ENCODE results near the gene SLC16A5. TPM values are rescaled to one million over a fixed set of nuclear protein-coding genes. Genes with fewer than 3 reads are reported as not detected.

SLC16A5 gene
- total RNA-seq = 7.4 and 12.3 TPM in 2 replicates

GRCh38 chr17:75087558-75088453 is at the start of gene SLC16A5:
Gene SLC16A5, plus strand, starts transcription at chr17:75087954. Its CDS starts 5,683 bp downstream, at chr17:75093637.

DNA sequence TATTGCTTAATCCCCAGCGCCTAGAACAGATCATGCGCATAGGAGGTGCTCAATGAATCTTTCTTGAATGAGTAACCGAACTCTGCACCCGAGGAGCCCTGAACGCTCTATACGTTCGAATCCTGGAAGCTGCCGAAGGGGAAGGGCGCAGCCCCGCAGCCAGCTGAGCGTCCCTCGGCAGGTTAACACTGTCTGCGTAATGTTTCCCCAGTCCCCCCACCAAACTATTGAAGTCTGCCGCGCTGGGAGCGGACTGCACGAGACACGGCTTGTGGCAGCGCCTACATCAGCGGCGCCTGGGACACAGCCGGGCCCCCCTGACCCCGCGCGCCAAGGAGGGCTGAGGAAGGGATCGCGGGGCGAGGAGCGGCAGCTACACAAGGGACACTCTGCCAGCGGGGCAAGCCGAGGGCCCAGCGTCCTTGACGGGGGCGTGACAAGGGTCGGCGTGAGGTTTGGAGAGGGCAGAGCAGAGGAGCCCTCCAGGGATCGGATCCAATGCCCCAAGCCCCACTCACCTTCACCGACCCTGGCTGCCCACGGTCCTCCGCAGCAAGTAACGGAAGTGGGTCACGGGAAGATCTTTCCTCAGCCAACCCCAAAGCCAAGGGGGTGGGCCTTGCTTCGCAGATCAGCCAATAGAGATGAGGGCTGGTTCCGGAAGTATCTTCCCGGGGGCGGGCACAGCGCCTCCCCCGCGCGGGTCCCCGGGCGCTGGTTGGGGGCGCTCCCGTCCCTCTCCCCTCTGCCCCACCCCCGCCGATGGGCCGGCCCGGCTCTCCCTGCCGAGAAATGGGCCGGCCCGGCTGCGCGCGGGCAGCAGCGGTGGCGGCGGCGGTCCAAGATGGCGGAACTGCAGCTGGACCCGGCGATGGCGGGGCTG is 41.1 kb upstream of the SLC16A5 start, which contains the start of the genes ATP5PD and KCTD2:
TSS of gene ATP5PD (minus strand) at position 563 of the 883 bp plus-strand sequence. CDS start 4,319 bp downstream, outside the sequence.
TSS of gene KCTD2 (plus strand) at position 819 of the 883 bp plus-strand sequence. CDS start at position 845, 26 bp downstream.

DNA sequence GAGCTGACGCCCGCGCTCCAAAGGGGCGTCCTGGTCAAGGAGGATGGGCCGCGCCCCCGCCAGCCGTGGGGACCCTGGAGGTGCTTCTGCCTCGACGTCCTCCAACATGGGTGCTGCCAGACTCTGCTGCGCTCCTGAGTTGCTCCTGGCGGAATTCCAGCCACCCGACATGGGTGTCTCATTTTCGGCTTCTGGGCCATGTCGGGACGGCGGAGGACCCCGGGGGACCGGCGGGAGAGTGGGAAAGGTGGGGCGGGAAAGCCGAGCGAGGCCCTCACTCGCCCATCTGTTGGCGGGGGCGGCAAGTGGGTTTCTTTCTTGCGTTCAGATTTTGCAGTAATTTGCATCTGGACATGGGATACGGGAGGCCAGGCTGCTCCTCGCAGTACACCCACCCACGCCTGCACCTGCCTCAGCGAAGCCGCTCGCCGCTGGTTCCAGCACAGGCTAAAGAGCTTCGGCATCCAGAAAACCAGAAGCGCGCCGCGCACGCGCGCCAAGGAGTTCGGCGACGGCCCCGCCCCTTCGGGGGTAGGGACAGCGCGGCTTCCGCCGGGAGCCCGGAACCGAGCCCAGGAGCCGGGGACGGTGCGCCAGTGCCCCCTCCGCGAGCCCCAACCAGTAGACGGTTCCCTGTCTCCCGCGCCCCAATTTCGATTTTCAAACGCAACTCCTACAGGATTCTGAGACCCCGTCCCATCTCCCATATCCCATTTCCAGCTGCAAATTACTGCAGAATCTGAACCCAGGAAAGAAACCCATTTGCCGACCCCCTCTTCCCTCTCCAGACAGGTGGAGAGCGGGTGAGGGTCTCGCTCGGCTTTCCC is 21.9 kb downstream of the SLC16A5 start, which contains the start of gene ARMC7:
TSS of gene ARMC7 (plus strand) at position 563 of the 827 bp plus-strand sequence. CDS start 320 bp downstream, outside the sequence.

GRCh38 chr17:75131278-75132017 is 43.7 kb downstream of the SLC16A5 start, which contains the start of gene NT5C:
Gene NT5C, minus strand, starts transcription at chr17:75131742. Its CDS starts 35 bp downstream, at chr17:75131707.

DNA sequence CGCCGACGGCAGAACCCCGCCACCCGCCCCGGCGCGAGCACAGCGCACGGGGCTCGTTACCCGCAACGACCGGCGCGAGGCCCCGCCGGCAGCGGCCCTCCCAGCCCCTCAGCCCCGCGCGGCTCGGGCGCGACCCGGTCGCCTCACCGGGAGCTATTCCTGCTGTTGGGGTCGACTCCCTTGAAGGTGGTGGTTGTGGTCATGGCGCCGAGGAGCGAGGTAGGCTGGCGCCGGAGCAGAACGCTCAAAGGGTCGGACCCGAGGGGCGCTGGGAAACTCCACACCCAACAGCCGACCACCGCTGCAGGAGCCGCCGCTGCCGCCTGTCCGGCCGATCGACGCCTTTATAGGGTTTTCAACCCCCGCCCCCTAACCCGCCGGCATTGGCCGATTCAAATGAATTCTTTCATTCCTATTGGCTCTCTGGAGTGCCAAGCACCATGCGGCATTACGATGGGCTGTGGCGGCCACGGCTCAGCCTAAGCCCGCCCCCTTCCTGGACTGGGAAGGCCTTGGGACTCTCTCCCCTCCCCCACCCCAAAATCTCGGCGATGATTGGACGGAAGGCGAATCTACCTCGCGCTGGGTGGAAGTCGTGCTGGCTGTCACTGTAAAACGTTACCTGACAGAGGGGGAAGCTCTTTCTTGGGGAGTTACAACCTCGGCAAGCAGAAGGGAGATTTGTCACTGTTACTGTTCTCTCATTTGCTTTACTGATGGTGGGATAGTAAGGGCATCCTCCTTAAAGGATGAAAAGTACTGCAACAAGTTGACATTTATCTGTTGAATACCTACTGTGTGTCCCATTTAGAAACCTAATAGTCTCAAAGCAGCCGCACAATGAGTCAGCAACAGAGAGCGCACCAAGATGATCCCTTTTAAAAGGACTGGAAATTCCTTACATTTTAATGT is 66.7 kb downstream of the SLC16A5 start, which contains the start of gene JPT1:
TSS of gene JPT1 (minus strand) at position 318 of the 912 bp plus-strand sequence. CDS start at position 203, 115 bp downstream.

Other genes starting within 250 kb of the SLC16A5 start
- gene GRIN2C, start 228.1 kb upstream of the SLC16A5 start, total RNA-seq = 0.18 and 0.30 TPM in 2 replicates
- 45.0 and 52.9 TPM in 2 replicates for gene FDXR, start 215.0 kb upstream of the SLC16A5 start, total RNA-seq
- gene FADS6, start 194.3 kb upstream of the SLC16A5 start, total RNA-seq = not detected in 2 replicates
- not detected in 2 replicates for gene USH1G, start 164.7 kb upstream of the SLC16A5 start, total RNA-seq
- not detected in 2 replicates for gene OTOP2, start 163.7 kb upstream of the SLC16A5 start, total RNA-seq
- not detected in 2 replicates for gene OTOP3, start 152.1 kb upstream of the SLC16A5 start, total RNA-seq
- gene HID1, start 115.2 kb upstream of the SLC16A5 start, total RNA-seq = 0.18 and 0.30 TPM in 2 replicates
- 19.9 and 47.2 TPM in 2 replicates for gene CDR2L, start 100.3 kb upstream of the SLC16A5 start, total RNA-seq
- 18.8 and 22.0 TPM in 2 replicates for gene MRPL58, start 75.3 kb upstream of the SLC16A5 start, total RNA-seq
- gene ATP5PD, start 41.0 kb upstream of the SLC16A5 start, total RNA-seq = 202 and 315 TPM in 2 replicates
- 12.2 and 20.9 TPM in 2 replicates for gene KCTD2, start 40.7 kb upstream of the SLC16A5 start, total RNA-seq
- 1.8 and 2.8 TPM in 2 replicates for gene ARMC7, start 22.0 kb downstream of the SLC16A5 start, total RNA-seq
- gene NT5C, start 43.8 kb downstream of the SLC16A5 start, total RNA-seq = 23.8 and 29.9 TPM in 2 replicates
- 93.2 and 179 TPM in 2 replicates for gene JPT1, start 66.6 kb downstream of the SLC16A5 start, total RNA-seq
- 79.5 and 89.1 TPM in 2 replicates for gene SUMO2, start 95.0 kb downstream of the SLC16A5 start, total RNA-seq
- gene NUP85, start 117.7 kb downstream of the SLC16A5 start, total RNA-seq = 18.7 and 24.6 TPM in 2 replicates
- 9.8 and 17.8 TPM in 2 replicates for gene GGA3, start 173.7 kb downstream of the SLC16A5 start, total RNA-seq
- 28.9 and 32.4 TPM in 2 replicates for gene MRPS7, start 173.9 kb downstream of the SLC16A5 start, total RNA-seq
- gene MIF4GD, start 183.3 kb downstream of the SLC16A5 start, total RNA-seq = 5.6 and 6.2 TPM in 2 replicates
- gene SLC25A19, start 201.5 kb downstream of the SLC16A5 start, total RNA-seq = 4.8 and 8.6 TPM in 2 replicates